Esophagus squamous epithelium (tissue), 5 donors: ENCODE results near the gene HS6ST1. TPM values are rescaled to one million over a fixed set of nuclear protein-coding genes. Genes with fewer than 3 reads are reported as not detected.

Experiments
- DNase-seq: peaks from one replicate; lab custom pipeline; 2025; lab: John Stamatoyannopoulos, UW
- H3K27ac ChIP-seq, 4 donors: fragments of 200-600 bp; sonication (generic); one replicate each; pipeline ENCODE4 v1.5.1; 2016 to 2019; ENCODE audit warnings: mild to moderate bottlenecking in 1 of 4
- H3K27me3 ChIP-seq, 4 donors: fragments of 200-600 bp; sonication (generic); 1 replicate in 3 of 4; 2 replicates in 1 of 4; pipeline versions ENCODE4 v1.5.1 to v1.6.0; 2017 to 2021; ENCODE audit warnings: antibody characterized with exemption in 1 of 4
- H3K36me3 ChIP-seq, 3 donors: fragments of 200-600 bp; sonication (generic); one replicate each; pipeline ENCODE4 v1.5.1; 2016 to 2019
- H3K4me1 ChIP-seq, 3 donors: fragments of 200-600 bp; sonication (generic); one replicate each; pipeline ENCODE4 v1.5.1; 2017 to 2019
- H3K4me3 ChIP-seq, 4 donors: fragments of 200-600 bp; sonication (generic); 1 replicate in 3 of 4; 2 replicates in 1 of 4; pipeline ENCODE4 v1.5.1; 2016 to 2019; ENCODE audit warnings: mild to moderate bottlenecking in 2 of 4, moderate library complexity in 1 of 4
- H3K9me3 ChIP-seq, 3 donors: fragments of 200-600 bp; sonication (generic); one replicate each; pipeline ENCODE4 v1.5.1; 2016 to 2019
- CTCF ChIP-seq, 6 experiments: fragments of 450-650 bp in 4 of 6; fragments of 200-600 bp in 2 of 6; sonication (generic) in 2 of 6; IDR thresholded peaks; one replicate each; pipeline ENCODE4 v1.5.1; 2016 to 2019; ENCODE audit warnings: antibody characterized with exemption in 6 of 6, mild to moderate bottlenecking in 4 of 6, moderate library complexity in 4 of 6
- POLR2A ChIP-seq, 4 donors: fragments of 450-650 bp; IDR thresholded peaks; one replicate each; pipeline ENCODE4 v1.6.1; 2017; ENCODE audit warnings: antibody characterized with exemption in 4 of 4, mild to moderate bottlenecking in 4 of 4, moderate library complexity in 3 of 4
- WGBS, 2 donors: methylation state at CpG; one replicate each; pipeline ENCODE4 v1.1.5; 2018; 5-methylcytosine and 5-hydroxymethylcytosine counted together
- intact Hi-C: fragments of 100-400 bp; cut with DNase I; formaldehyde crosslinking; loops from one replicate; pipeline ENCODE4 v1.15.0; 2022
- total RNA-seq, 4 donors: library from RNA; depleted of rRNA; stranded (reverse); fragments of >200 nt; gene quantifications; one replicate each; pipeline ENCODE4 v1.1.0, GENCODE V29; 2016
- donor health status: DM: yes; HTN: yes; CAD: no.

HS6ST1 gene
- total RNA-seq, 4 donors from 2014 or later = 44.7 to 73.8 (median 56.8) TPM

DNA sequence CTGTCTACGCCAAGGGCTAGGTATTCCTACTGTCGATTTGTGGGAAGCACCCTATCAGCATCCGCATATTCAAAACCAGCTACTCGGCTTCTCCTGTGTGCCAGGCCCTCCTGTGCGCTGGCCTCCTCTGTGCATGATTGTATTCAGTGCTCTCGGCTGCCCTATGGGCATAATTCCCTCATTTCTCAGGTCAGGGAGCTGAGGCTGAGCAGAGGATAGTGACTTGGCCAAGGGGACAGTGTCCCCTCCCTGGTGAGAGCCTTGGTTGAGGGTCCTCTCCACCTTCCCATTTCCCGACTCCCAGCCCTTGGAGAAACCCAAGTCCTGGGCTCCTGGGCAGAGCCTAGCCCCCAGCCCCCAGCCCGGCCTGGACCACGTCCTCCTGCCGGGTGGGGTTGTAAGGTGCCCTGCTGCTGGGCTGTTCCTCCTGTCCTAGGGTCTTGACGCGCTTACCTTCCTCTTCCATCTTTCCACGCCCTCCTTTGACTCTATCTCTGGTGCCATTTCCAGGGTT, 6.3 kb upstream of the HS6ST1 start:
- H3K27me3 ChIP-seq = no peaks in the 10 kb centered on the region
- H3K27ac ChIP-seq = peak overlapping the region in 1 of 4 donors; percentile 19
- H3K4me3 ChIP-seq = no peak overlapping the region
- no peaks in the 10 kb centered on the region for H3K36me3 ChIP-seq
- peaks cover 15 to 60% (median 15%) of the 10 kb centered on the region in 3 donors for H3K4me1 ChIP-seq
- intact Hi-C loops = loop anchor here (10.0 kb wide), 1 partner anchor 420 kb away; no protein-coding TSS in a partner anchor
- H3K9me3 ChIP-seq = no peaks in the 10 kb centered on the region
- DNase-seq = no peak
- 88 to 91% methylated on average over 12 to 13 of the region's 13 CpGs for WGBS, 2 donors
- no peak for TF ChIP-seq POLR2A (IDR thresholded peaks at IDR 0.05)
- TF ChIP-seq CTCF (IDR thresholded peaks at IDR 0.05) = no peak

- TF ChIP-seq CTCF (IDR thresholded peaks at IDR 0.05) (no peak), POLR2A (IDR thresholded peaks at IDR 0.05) (no peak)
- DNase-seq = no peak
- intact Hi-C loops = loop anchor here (10.0 kb wide), 1 partner anchor 421 kb away; no protein-coding TSS in a partner anchor
- peaks cover 17 to 67% (median 18%) of the 10 kb centered on the region in 3 donors for H3K4me1 ChIP-seq
- WGBS, 2 donors = 54 to 97% methylated on average over 3 to 6 of the region's 11 CpGs
- H3K27me3 ChIP-seq = no peaks in the 10 kb centered on the region
- no peak overlapping the region for H3K27ac ChIP-seq
- no peaks in the 10 kb centered on the region for H3K36me3 ChIP-seq
- H3K4me3 ChIP-seq = no peak overlapping the region
- H3K9me3 ChIP-seq = no peaks in the 10 kb centered on the region
Observed at GRCh38 chr2:128324008-128324896, 5.6 kb upstream of the HS6ST1 start.

- 100% methylated on average over 1 of the region's 8 CpGs; no CpG with 5 or more reads in 1 of the 2 donors for WGBS, 2 donors
- H3K27me3 ChIP-seq = no peaks in the 10 kb centered on the region
- no peak overlapping the region for H3K4me3 ChIP-seq
- TF ChIP-seq CTCF (IDR thresholded peaks at IDR 0.05) (no peak), POLR2A (IDR thresholded peaks at IDR 0.05) (no peak)
- peaks cover 18 to 71% (median 19%) of the 10 kb centered on the region in 3 donors for H3K4me1 ChIP-seq
- DNase-seq = no peak
- H3K36me3 ChIP-seq = no peaks in the 10 kb centered on the region
- intact Hi-C loops = loop anchor here (10.0 kb wide), 1 partner anchor 421 kb away; no protein-coding TSS in a partner anchor
- H3K27ac ChIP-seq = peak overlapping the region in 3 of 4 donors; percentile 84 to 88 (median 87)
- no peaks in the 10 kb centered on the region for H3K9me3 ChIP-seq
Observed at GRCh38 chr2:128323555-128323931, 4.9 kb upstream of the HS6ST1 start.

- intact Hi-C loops = loop anchor here (10.0 kb wide), 1 partner anchor 422 kb away; no protein-coding TSS in a partner anchor
- H3K36me3 ChIP-seq = no peaks in the 10 kb centered on the region
- 71 to 90% methylated on average over 4 to 8 of the region's 29 CpGs for WGBS, 2 donors
- DNase-seq = no peak
- TF ChIP-seq POLR2A (IDR thresholded peaks at IDR 0.05) (no peak), CTCF (IDR thresholded peaks at IDR 0.05) (no peak)
- peak overlapping the region; percentile 84 to 88 (median 86) for H3K27ac ChIP-seq
- H3K27me3 ChIP-seq = no peaks in the 10 kb centered on the region
- H3K4me1 ChIP-seq = peaks cover 18 to 71% (median 19%) of the 10 kb centered on the region in 3 donors
- H3K9me3 ChIP-seq = no peaks in the 10 kb centered on the region
- peak overlapping the region; percentile 48 to 83 (median 72) for H3K4me3 ChIP-seq
Observed at GRCh38 chr2:128322715-128323554, 4.3 kb upstream of the HS6ST1 start.
